Measurements from ENCODE around the gene BCAS4.

DNA sequence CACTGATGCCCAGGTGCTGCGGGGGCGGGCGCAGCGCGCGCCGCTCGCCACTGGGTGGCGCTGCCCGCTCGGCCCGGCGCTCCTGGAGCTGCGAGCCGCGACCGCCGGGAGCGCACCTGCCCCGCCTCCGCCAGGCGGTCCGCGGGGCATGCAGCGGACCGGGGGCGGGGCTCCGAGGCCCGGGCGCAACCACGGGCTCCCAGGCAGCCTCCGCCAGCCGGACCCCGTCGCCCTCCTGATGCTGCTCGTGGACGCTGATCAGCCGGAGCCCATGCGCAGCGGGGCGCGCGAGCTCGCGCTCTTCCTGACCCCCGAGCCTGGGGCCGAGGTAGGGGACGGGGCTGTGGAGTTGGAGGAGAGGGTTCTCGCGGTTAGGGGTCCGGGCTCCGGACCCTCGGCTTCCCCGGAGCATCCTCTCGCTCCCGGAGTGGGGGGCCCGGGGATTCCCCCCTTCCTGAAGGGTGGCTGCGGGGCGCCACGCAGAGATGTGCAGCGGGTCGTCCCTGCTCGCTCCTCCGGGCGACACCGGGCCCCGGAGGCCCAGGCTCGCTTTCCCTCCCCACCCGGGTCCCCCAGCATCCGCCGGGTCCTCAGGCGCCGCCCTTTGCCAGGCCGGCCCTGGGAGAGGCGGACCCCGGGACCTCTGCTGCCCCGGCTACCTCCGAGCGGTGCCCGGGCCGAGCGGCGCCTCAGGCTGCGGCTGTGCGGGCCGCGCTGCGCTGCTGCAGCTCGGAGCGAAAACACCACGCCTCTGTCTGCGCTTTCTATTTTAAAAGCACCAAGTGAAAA is at the start of gene BCAS4:
- TF ChIP-seq POLR2A (IDR thresholded peaks at IDR 0.05; ENCODE audit: extremely low read depth, insufficient read length) (no peak), MYC (IDR thresholded peaks at IDR 0.05; ENCODE audit: low read depth, low read length) (no peak; the same call in 1 of the 2 replicates)
- TF ChIP-seq, protein P1, sequence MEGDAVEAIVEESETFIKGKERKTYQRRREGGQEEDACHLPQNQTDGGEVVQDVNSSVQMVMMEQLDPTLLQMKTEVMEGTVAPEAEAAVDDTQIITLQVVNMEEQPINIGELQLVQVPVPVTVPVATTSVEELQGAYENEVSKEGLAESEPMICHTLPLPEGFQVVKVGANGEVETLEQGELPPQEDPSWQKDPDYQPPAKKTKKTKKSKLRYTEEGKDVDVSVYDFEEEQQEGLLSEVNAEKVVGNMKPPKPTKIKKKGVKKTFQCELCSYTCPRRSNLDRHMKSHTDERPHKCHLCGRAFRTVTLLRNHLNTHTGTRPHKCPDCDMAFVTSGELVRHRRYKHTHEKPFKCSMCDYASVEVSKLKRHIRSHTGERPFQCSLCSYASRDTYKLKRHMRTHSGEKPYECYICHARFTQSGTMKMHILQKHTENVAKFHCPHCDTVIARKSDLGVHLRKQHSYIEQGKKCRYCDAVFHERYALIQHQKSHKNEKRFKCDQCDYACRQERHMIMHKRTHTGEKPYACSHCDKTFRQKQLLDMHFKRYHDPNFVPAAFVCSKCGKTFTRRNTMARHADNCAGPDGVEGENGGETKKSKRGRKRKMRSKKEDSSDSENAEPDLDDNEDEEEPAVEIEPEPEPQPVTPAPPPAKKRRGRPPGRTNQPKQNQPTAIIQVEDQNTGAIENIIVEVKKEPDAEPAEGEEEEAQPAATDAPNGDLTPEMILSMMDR (IDR thresholded peaks at IDR 0.05; ENCODE audit: low read depth, low read length) = peak; percentile 79
- TF ChIP-seq, protein P2, sequence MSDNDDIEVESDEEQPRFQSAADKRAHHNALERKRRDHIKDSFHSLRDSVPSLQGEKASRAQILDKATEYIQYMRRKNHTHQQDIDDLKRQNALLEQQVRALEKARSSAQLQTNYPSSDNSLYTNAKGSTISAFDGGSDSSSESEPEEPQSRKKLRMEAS (IDR thresholded peaks at IDR 0.05; ENCODE audit: low read depth, low read length) = no peak
